Fibroblast of mammary gland (primary cell): ENCODE data around the gene ADA.
A peak's percentile ranks its signal among the peaks of the same experiment; 100 is the strongest.

Experiments used
- DNase-seq: peaks from one replicate; pipeline ENCODE4 v3.0.0-alpha.2; 2010; ENCODE audit warnings: low read depth
- H3K4me3 ChIP-seq: 2 replicates; pipeline ENCODE4 v1.5.1; 2011; ENCODE audit warnings: low read depth, mild to moderate bottlenecking, low read length, moderate library complexity; ENCODE audit not compliant: control insufficient read depth
- CTCF ChIP-seq: conservative IDR thresholded peaks from 2 replicates; pipeline ENCODE4 v1.5.1; 2011; ENCODE audit warnings: low read depth, low read length, inconsistent platforms; ENCODE audit not compliant: control insufficient read depth, insufficient read depth

ADA gene

GRCh38 chr20:44646023-44646640, 5.4 kb downstream of the ADA start:
- TF ChIP-seq CTCF: no peak
- no peak overlapping the region for H3K4me3 ChIP-seq
- no peak for DNase-seq

- TF ChIP-seq CTCF: no peak
- no peak overlapping the region for H3K4me3 ChIP-seq
- no peak for DNase-seq
These were observed 6.8 kb downstream of the ADA start for GRCh38 chr20:44644667-44645131.

GRCh38 chr20:44644230-44644617, 7.3 kb downstream of the ADA start:
- no peak for TF ChIP-seq CTCF
- no peak overlapping the region for H3K4me3 ChIP-seq
- no peak for DNase-seq

GRCh38 chr20:44643596-44644229, 7.8 kb downstream of the ADA start:
- H3K4me3 ChIP-seq: no peak overlapping the region
- peak; percentile 79 for DNase-seq
- no peak for TF ChIP-seq CTCF

GRCh38 chr20:44643154-44643519, 8.4 kb downstream of the ADA start:
- DNase-seq: no peak
- TF ChIP-seq CTCF: no peak
- no peak overlapping the region for H3K4me3 ChIP-seq

GRCh38 chr20:44642203-44643153, 9.0 kb downstream of the ADA start:
- TF ChIP-seq CTCF: no peak
- no peak overlapping the region for H3K4me3 ChIP-seq
- DNase-seq: peak; percentile 90
